Measurements from ENCODE around the gene PARD3. TPM values are rescaled to one million over a fixed set of nuclear protein-coding genes. Genes with fewer than 3 reads are reported as not detected.

The PARD3 gene
- total and polyA plus RNA-seq, 2 experiments from 2014 or later = 6.3 to 21.2 TPM

GRCh38 chr10:34791947-34792346 lies 23.1 kb downstream of the PARD3 start:
- H3K27ac ChIP-seq = no peak overlapping the region
- no peak overlapping the region for H3K9ac ChIP-seq
- no peaks in the 10 kb centered on the region for H3K9me2 ChIP-seq (ENCODE audit: insufficient read depth)
- no peaks in the 10 kb centered on the region for H3K36me3 ChIP-seq (ENCODE audit: low read depth)
- H2AFZ ChIP-seq = no peak overlapping the region
- H3K4me1 ChIP-seq (ENCODE audit: insufficient read depth) = peaks cover 8% of the 10 kb centered on the region; the same call in 1 of the 2 replicates
- no peaks in the 10 kb centered on the region for H3K9me3 ChIP-seq (ENCODE audit: low read depth)
- no peak overlapping the region for H3K4me3 ChIP-seq
- no peaks in the 10 kb centered on the region for H3K27me3 ChIP-seq (replicated peaks; ENCODE audit: insufficient read depth)
- 0 out of 2 replicates have a peak, but pooled peaks cover 8% of the 10 kb centered on the region for H3F3A ChIP-seq (ENCODE audit: insufficient read depth)
- H3K4me2 ChIP-seq (ENCODE audit: unreplicated experiment) = no peak overlapping the region
- no peak for DNase-seq
- H3K79me2 ChIP-seq (ENCODE audit: insufficient read depth) = peaks cover 95% of the 10 kb centered on the region
- 96% methylated on average over 23 of the region's 23 CpGs for WGBS, 2 experiments (ENCODE audit: low coverage in 1 of 2, low lambda C conversion rate in 2 of 2, missing lambda C conversion rate in 2 of 2)
- in situ Hi-C loops (cut with MboI) = no loop called here
- TF ChIP-seq EZH2 (IDR thresholded peaks at IDR 0.05; ENCODE audit: insufficient read depth, poor library complexity, severe bottlenecking) (no peak), EZH2phosphoT487 (IDR thresholded peaks at IDR 0.05; ENCODE audit: insufficient read depth, low read depth) (no peak)
- no peaks in the 10 kb centered on the region for H4K20me1 ChIP-seq (ENCODE audit: insufficient read depth)

GRCh38 chr10:34791228-34791627 lies 23.9 kb downstream of the PARD3 start:
- Histone ChIP-seq H3K9me3 (ENCODE audit: low read depth) (no peaks in the 10 kb centered on the region), H3K36me3 (ENCODE audit: low read depth) (no peaks in the 10 kb centered on the region), H4K20me1 (ENCODE audit: insufficient read depth) (no peaks in the 10 kb centered on the region), H3K9me2 (ENCODE audit: insufficient read depth) (no peaks in the 10 kb centered on the region), H3K27me3 (replicated peaks; ENCODE audit: insufficient read depth) (no peaks in the 10 kb centered on the region), H3K79me2 (ENCODE audit: insufficient read depth) (peaks cover 97% of the 10 kb centered on the region), H3K4me1 (ENCODE audit: insufficient read depth) (peaks cover 14% of the 10 kb centered on the region), H3K27ac (no peak overlapping the region), H3K4me3 (no peak overlapping the region), H3K4me2 (ENCODE audit: unreplicated experiment) (no peak overlapping the region), H3F3A (ENCODE audit: insufficient read depth) (0 out of 2 replicates have a peak, but pooled peaks cover 9% of the 10 kb centered on the region), H2AFZ (no peak overlapping the region), H3K9ac (no peak overlapping the region)
- in situ Hi-C loops (cut with MboI) = no loop called here
- TF ChIP-seq EZH2 (IDR thresholded peaks at IDR 0.05; ENCODE audit: insufficient read depth, poor library complexity, severe bottlenecking) (no peak), EZH2phosphoT487 (IDR thresholded peaks at IDR 0.05; ENCODE audit: insufficient read depth, low read depth) (no peak)
- no peak for DNase-seq
- 96 to 99% methylated on average over 15 of the region's 15 CpGs for WGBS, 2 experiments (ENCODE audit: low coverage in 1 of 2, low lambda C conversion rate in 2 of 2, missing lambda C conversion rate in 2 of 2)

GRCh38 chr10:34789966-34790506 lies 25.1 kb downstream of the PARD3 start:
- Histone ChIP-seq H3K27me3 (replicated peaks; ENCODE audit: insufficient read depth) (no peaks in the 10 kb centered on the region), H3K36me3 (ENCODE audit: low read depth) (no peaks in the 10 kb centered on the region), H3K4me1 (ENCODE audit: insufficient read depth) (peaks cover 15% of the 10 kb centered on the region), H3K4me3 (no peak overlapping the region), H3K9me3 (ENCODE audit: low read depth) (no peaks in the 10 kb centered on the region), H3F3A (ENCODE audit: insufficient read depth) (0 out of 2 replicates have a peak, but pooled peaks cover 16% of the 10 kb centered on the region), H3K79me2 (ENCODE audit: insufficient read depth) (peaks cover 96% of the 10 kb centered on the region), H3K4me2 (ENCODE audit: unreplicated experiment) (peak overlapping the region; percentile 4), H2AFZ (0 out of 2 replicates have a peak overlapping the region, but pooled peaks have one; percentile 7), H3K27ac (no peak overlapping the region), H3K9me2 (ENCODE audit: insufficient read depth) (no peaks in the 10 kb centered on the region), H3K9ac (no peak overlapping the region), H4K20me1 (ENCODE audit: insufficient read depth) (no peaks in the 10 kb centered on the region)
- peak; percentile 44 for DNase-seq
- TF ChIP-seq EZH2 (IDR thresholded peaks at IDR 0.05; ENCODE audit: insufficient read depth, poor library complexity, severe bottlenecking) (no peak), EZH2phosphoT487 (IDR thresholded peaks at IDR 0.05; ENCODE audit: insufficient read depth, low read depth) (no peak)
- 32 to 39% methylated on average over 4 of the region's 4 CpGs for WGBS, 2 experiments (ENCODE audit: low coverage in 1 of 2, low lambda C conversion rate in 2 of 2, missing lambda C conversion rate in 2 of 2)
- in situ Hi-C loops (cut with MboI) = no loop called here

GRCh38 chr10:34786464-34786863 lies 28.6 kb downstream of the PARD3 start:
- in situ Hi-C loops (cut with MboI) = no loop called here
- H3K27me3 ChIP-seq (replicated peaks; ENCODE audit: insufficient read depth) = no peaks in the 10 kb centered on the region
- no peak overlapping the region for H2AFZ ChIP-seq
- no peak overlapping the region for H3K9ac ChIP-seq
- peaks cover 93% of the 10 kb centered on the region for H3K79me2 ChIP-seq (ENCODE audit: insufficient read depth)
- H3K36me3 ChIP-seq (ENCODE audit: low read depth) = no peaks in the 10 kb centered on the region
- peak; percentile 45 for DNase-seq
- H3K4me1 ChIP-seq (ENCODE audit: insufficient read depth) = peaks cover 15% of the 10 kb centered on the region
- H3K27ac ChIP-seq = no peak overlapping the region
- 12 to 17% methylated on average over 1 of the region's 1 CpG for WGBS, 2 experiments (ENCODE audit: low coverage in 1 of 2, low lambda C conversion rate in 2 of 2, missing lambda C conversion rate in 2 of 2)
- H3K9me3 ChIP-seq (ENCODE audit: low read depth) = no peaks in the 10 kb centered on the region
- 0 out of 2 replicates have a peak, but pooled peaks cover 16% of the 10 kb centered on the region for H3F3A ChIP-seq (ENCODE audit: insufficient read depth)
- peak overlapping the region; percentile 38 for H3K4me2 ChIP-seq (ENCODE audit: unreplicated experiment)
- H3K9me2 ChIP-seq (ENCODE audit: insufficient read depth) = no peaks in the 10 kb centered on the region
- TF ChIP-seq EZH2 (IDR thresholded peaks at IDR 0.05; ENCODE audit: insufficient read depth, poor library complexity, severe bottlenecking) (no peak), EZH2phosphoT487 (IDR thresholded peaks at IDR 0.05; ENCODE audit: insufficient read depth, low read depth) (no peak)
- no peak overlapping the region for H3K4me3 ChIP-seq
- H4K20me1 ChIP-seq (ENCODE audit: insufficient read depth) = 0 out of 2 replicates have a peak, but pooled peaks cover 2% of the 10 kb centered on the region
